Superior temporal gyrus (tissue), 1 donor: Measurements from ENCODE around the gene SASH1.

Source experiments
- DNase-seq: peaks from one replicate; pipeline ENCODE4 v3.0.0-alpha.2; 2016; ENCODE audit errors: extremely low spot score

The SASH1 gene

GRCh38 chr6:148431840-148432239, 89.2 kb downstream of the SASH1 start:
- DNase-seq, result no peak

GRCh38 chr6:148432462-148433195, 90.0 kb downstream of the SASH1 start:
- no peak for DNase-seq

GRCh38 chr6:148435386-148435785, 92.7 kb downstream of the SASH1 start:
- DNase-seq, result no peak

GRCh38 chr6:148436466-148436865, 93.8 kb downstream of the SASH1 start:
- DNase-seq, result no peak

- DNase-seq, result no peak
These were observed 96.0 kb downstream of the SASH1 start for GRCh38 chr6:148438632-148439031.

GRCh38 chr6:148440016-148440415, 97.4 kb downstream of the SASH1 start:
- DNase-seq, result no peak

- DNase-seq, result peak; percentile 75
These were observed 98.3 kb downstream of the SASH1 start for GRCh38 chr6:148440877-148441453.

GRCh38 chr6:148441454-148441911, 98.8 kb downstream of the SASH1 start:
- DNase-seq, result no peak

GRCh38 chr6:148443798-148444560, 101.3 kb downstream of the SASH1 start:
- no peak for DNase-seq

GRCh38 chr6:148445116-148445515, 102.5 kb downstream of the SASH1 start:
- DNase-seq, result no peak

GRCh38 chr6:148445620-148446019, 103.0 kb downstream of the SASH1 start:
- no peak for DNase-seq

GRCh38 chr6:148446681-148447080, 104.0 kb downstream of the SASH1 start:
- no peak for DNase-seq

GRCh38 chr6:148447521-148448230, 105.0 kb downstream of the SASH1 start:
- no peak for DNase-seq

- DNase-seq, result no peak
These were observed 105.9 kb downstream of the SASH1 start for GRCh38 chr6:148448369-148449012.

GRCh38 chr6:148450866-148451265, 108.2 kb downstream of the SASH1 start:
- DNase-seq, result no peak

- DNase-seq, result no peak
These were observed 109.1 kb downstream of the SASH1 start for GRCh38 chr6:148451690-148452089.

- no peak for DNase-seq
These were observed 110.2 kb downstream of the SASH1 start for GRCh38 chr6:148452876-148453275.

- DNase-seq, result no peak
These were observed 111.3 kb downstream of the SASH1 start for GRCh38 chr6:148453906-148454305.

- no peak for DNase-seq
These were observed 112.6 kb downstream of the SASH1 start for GRCh38 chr6:148455225-148455624.

- peak; percentile 87 for DNase-seq
These were observed 113.3 kb downstream of the SASH1 start for GRCh38 chr6:148455674-148456558.
